ENCODE data around the gene BIRC7.

The BIRC7 gene

GRCh38 chr20:63225082-63225454 lies 10.6 kb upstream of the BIRC7 start:
- no peak for DNase-seq (ENCODE audit: low read depth)

DNA sequence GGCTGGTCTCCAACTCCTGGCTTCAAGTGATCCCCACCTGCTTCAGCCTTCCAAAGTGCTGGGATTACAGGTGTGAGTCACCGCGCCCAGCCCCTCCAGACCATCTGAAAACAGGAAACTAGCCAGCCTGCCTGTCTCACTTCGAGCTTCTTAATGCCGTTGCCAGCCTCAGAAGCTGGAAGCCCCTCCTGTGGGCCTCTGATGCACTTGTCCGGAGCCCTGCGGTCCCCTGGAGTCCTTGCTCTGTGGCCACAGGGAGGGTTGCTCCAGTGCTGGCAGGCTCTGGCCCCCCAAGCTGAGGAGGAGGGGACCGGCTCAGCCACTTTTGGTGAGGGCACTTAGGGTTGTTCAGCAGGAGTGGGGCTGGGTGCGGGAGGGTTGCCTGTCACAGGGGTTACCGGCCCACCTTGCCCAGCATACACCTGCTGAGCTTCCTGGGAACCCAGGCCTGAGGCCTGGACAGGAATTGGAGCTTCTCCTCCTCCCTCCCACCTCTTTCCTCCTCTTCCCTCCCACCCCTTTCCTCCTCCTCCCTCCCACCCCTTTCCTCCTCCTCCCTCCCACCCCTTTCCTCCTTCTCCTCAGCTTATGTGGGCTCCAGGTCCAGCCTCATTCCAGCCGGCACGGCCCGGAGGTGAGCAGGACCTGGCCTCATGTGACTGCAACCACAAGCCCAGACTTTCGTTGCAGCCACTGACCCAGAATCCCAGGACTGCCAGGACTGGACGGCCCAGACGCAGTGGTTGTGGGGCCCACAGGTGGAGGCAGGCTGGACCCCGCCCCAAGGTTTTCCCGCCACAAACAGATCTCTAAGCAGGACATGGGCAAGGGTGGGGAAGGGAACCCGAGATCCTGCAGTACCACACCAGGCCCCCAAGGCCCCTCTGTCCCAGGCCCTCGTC lies 9.4 kb upstream of the BIRC7 start:
- no peak for DNase-seq (ENCODE audit: low read depth)

DNA sequence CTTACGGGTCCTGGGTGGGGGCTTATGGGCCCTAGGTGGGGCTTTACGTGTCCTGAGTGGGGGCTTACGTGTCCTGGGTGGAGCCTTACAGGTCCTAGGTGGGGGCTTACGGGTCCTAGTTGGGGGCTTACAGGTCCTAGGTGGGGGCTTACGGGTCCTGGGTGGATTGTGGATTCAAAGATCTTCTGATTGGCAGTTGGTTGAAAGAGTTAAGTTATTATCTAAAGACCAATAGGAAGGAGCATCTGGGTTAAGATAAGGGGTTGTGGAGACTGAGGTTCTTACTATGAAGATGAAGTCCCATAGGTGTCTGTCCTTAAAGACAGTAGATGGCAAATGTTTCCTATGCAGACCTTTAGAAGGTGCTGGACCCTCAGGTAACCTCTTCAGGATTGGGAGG lies 8.4 kb upstream of the BIRC7 start:
- no peak for DNase-seq (ENCODE audit: low read depth)

DNA sequence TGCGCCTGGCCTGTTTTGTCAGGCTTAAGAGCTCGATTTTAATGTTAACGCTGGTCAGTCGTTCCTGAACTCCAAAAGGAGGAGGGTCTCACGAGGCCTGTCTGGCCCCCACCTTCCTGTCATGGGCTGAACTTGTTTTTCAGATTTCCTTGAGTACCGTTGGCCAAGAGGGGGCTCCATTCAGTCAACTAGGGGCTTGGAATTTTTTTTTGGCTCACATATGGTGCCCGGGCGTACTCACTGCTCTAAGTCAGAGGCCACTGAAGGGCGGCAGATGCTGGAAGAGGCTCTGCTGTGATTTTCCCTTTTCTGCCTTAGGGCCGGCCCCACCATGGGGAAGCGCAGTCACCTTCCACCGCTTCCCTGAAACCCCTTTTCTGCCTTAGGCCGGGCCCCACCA lies 6.9 kb upstream of the BIRC7 start:
- DNase-seq (ENCODE audit: low read depth), result no peak

DNA sequence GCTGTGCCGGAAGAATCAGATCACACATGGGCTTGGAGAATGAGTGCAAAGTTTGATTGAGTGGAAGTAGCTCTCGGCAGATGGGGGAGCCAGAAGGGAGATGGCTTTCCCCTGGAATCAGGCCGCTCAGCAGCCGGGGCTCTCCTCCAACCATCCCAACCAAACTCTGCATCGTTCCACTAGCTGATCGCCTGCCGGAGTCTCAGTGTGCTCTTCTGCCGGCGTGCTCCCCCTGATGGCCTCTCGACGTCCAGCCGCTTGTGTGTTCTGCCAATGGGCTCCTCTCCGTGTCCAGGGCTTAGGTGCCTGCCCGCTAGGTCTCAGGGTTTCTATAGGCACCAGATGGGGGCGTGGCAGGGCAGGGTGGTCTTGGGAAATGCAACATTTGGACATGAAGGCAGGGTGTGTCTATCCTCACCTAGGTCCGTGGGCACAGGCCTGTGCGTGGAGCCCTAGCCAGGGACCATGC lies 4.9 kb upstream of the BIRC7 start:
- peak; percentile 64 for DNase-seq (ENCODE audit: low read depth)

- DNase-seq (ENCODE audit: low read depth), result peak; percentile 92
These were observed 3.3 kb upstream of the BIRC7 start for GRCh38 chr20:63232235-63233060.

DNA sequence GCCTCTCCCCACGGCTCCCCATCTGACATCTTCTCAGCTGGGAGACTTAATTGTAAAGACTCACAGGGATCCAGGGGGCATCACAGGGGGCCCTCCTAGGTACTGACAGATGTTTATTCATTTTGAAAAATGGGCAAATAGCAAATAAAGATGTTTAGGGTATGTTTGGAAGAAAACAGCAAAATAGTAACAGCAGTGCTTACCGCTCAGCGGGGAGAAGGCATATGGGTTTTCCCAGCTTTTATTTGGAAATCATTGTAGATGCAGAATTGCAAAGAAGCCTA lies 2.7 kb upstream of the BIRC7 start:
- DNase-seq (ENCODE audit: low read depth), result no peak

DNA sequence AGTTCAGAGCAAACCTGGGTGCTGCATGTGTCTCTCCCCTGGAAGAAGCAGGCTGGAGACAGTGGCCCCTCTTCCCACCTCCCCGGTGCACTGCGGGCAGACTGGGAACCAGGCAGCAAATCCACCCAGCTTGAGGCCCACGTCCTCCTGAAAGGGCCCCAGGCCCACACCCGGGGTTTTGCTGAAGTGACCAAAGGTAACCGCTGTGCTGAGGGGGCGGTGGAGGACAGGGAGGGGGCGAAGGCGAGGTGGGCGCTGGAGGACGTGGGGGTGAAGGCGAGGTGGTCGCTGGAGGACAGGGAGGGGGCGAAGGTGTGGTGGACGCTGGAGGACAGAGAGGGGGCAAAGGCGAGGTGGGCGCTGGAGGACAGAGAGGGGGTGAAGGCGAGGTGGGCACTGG lies 1.8 kb upstream of the BIRC7 start:
- no peak for DNase-seq (ENCODE audit: low read depth)

DNA sequence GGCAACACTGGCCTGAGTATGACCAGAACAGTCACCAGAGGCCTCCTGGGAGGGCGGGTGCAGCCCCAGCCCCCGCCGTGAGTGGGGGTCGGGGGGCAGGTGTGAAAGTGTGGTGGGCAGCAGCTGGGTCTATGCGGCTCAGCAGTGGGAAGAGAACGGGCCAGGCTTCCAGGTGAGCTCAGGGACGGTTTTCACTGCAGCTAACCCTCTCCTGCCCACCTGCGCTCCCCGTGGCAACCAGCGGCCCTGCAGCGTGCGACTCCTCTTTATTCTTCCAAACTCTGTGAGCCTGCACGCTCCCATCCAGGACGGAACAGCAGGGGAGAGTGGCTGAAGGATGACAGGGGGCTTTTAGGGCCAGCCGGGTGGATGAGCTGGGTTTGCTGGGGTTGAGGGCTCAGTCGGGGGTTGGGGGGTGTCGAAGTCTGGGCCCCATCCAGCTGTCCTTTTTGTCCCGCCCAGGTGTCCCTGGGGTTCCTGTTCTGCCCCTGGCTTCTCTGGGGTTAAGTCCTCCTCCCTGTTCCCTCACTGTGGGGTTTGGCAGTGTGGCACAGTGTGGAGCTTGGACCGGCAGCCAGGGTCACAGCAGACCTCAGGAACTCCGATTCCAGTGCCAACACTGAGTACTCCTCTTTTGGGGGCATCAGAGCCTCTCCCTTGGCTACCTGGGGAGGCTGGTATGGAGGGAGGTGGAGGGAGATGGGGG lies 859 bp upstream of the BIRC7 start:
- no peak for DNase-seq (ENCODE audit: low read depth)

DNA sequence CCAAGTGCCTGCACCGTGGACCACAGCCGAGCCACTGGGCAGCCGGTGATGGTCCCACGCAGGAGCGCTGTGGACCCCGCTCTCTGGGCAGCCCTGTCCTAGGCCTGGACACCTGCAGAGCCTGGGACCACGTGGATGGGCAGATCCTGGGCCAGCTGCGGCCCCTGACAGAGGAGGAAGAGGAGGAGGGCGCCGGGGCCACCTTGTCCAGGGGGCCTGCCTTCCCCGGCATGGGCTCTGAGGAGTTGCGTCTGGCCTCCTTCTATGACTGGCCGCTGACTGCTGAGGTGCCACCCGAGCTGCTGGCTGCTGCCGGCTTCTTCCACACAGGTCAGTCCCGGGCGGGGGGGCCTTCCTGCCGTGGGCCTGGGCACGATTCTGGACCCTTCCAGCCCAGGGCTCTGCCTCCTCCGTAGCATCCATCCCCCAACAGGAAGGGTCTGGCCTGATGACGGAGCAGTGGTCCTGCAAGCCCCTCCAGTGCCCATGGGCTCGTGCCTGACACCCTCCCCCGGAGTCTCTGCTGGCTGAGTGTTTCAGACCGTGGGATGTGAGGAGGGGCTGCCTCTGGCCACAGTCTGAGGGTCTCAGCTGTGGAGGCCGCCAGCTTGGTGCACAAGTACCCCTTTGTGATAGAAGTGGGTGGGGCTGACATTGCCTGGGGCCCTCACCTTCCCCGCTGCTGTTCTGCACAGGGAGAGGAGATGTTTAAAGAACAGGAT lies 572 bp downstream of the BIRC7 start:
- no peak for DNase-seq (ENCODE audit: low read depth)

- DNase-seq (ENCODE audit: low read depth), result no peak
These were observed 2.3 kb downstream of the BIRC7 start for GRCh38 chr20:63238031-63238430.

DNA sequence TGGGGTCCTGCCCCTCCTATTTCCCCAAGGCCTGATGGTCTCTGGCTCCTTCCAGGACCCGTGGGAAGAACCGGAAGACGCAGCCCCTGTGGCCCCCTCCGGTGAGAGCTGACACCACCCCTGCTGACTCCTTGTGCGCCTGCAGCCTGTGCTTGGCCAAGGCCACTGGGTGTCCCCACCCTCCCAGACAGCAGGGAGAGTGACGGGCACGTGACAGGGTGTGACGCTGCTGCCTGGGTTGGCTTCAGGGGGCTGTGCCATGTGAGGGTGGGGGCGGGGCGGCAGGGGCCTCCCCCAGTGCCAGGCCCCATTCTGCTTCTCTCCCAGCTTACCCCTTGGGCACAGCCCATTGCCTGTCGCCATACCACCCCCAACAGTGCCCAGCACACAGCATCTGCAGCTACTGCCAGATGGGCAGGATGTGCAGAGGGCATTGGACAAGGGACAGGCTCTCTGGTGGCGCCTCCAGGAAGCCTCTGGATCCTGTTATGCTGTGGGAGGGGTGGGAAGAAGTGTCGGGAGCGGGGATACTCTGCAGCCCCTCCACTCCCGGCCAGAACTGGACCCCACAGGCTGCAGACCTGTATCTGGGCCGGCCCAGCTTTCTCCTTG lies 2.9 kb downstream of the BIRC7 start:
- no peak for DNase-seq (ENCODE audit: low read depth)

- no peak for DNase-seq (ENCODE audit: low read depth)
These were observed 3.7 kb downstream of the BIRC7 start for GRCh38 chr20:63239431-63239830.

- no peak for DNase-seq (ENCODE audit: low read depth)
These were observed 4.3 kb downstream of the BIRC7 start for GRCh38 chr20:63240004-63240403.

DNA sequence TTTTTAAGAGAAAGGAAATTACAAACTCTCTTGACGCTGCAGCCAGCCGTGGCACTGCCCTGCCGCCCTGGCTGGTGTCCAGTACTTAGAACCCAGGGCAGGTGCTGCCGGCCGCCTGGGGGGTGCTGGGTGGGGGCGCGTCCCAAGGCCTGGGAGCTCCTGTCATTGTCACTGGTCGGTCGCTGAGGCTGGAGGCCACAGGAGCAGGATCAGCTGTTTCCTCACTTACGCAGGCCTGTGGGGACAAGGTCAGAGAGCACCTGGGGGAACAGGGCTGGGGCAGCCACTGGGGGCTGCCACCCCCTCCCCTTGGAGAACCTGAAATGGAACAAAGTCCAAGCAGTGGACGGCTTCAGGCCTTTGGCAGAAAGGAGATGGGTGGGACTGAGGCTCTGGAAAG lies 5.6 kb downstream of the BIRC7 start:
- DNase-seq (ENCODE audit: low read depth), result no peak

DNA sequence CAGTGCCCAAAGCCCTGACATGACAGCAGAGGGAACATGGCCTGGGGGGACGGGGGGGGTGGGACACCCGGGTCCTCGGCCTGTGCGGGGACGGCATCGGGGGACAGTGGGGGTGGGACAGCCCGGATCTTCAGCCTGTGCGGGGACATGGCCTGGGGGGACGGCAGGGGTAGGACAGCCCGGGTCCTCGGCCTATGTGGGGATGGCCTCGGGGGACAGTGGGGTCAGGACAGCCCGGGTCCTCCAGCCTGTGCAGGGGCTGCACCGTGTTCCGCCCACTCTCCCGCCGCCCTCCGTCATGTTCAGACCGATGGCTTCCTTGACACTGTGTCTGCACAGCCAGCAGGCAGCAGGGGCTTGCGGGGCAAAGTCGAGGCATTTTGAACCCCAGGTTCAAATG lies 7.0 kb downstream of the BIRC7 start:
- DNase-seq (ENCODE audit: low read depth), result no peak

- no peak for DNase-seq (ENCODE audit: low read depth)
These were observed 8.0 kb downstream of the BIRC7 start for GRCh38 chr20:63243604-63244247.

DNA sequence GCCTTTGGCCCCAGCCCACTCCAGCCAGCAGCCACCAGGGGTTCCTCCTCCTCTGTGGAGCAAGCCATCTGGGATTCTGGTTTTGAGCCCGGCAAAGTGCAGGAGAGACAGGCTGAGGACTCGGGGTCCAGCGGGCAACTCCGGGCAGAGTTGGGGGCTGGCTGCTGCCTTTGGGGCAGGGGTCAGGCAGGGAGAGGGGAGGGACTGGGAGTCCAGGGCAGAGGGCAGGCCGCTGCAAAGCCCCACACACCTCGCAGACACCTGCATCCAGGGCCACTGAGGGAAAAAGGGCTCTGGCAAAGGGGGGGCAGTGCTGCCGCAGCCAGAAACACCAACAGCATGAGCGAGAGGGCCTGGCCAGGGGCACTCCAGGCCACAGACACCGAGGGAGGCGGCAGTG lies 8.8 kb downstream of the BIRC7 start:
- no peak for DNase-seq (ENCODE audit: low read depth)

DNA sequence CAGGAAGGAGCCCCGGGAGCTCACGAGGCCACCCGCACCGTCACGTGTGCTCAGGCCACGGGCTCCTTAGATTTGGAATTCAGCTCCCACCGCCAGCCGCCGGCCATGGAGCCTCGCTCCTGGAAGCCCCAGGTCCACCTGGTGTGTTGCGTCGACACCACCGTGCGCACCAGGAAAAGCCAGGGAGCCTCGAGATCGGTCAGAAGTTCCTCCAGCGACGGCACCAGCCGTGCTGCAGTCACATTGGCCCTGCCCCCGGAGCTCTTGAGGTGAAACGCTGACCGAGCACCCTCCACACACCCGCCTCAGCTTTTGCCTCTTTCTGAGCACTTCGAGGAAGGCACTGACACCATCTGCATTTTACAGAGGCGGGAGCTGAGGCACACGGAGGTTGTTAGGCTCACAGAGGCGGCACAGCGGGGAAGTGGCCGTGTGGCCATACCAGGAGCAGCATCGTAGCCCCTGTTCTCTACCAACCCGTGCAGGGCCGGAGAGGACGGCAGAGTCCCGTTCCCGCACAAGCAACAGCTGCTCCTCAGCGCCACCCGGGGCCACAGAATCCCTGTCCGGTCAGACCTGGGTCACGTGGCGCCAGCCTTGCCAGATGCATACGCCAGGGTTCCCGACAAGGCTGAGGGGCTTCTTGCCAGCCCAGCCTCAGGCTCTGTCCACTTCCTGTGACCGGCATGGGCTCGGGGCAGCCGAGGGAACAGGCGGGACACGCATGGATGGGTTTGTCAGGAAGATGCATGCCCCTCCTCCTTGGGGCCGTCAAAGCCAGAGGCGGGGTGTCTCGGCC lies 11.0 kb downstream of the BIRC7 start:
- no peak for DNase-seq (ENCODE audit: low read depth)

GRCh38 chr20:63247671-63248228 lies 12.0 kb downstream of the BIRC7 start:
- no peak for DNase-seq (ENCODE audit: low read depth)
